Esophagus (tissue), 2 donors: ENCODE results near the gene TMA7. TPM values are rescaled to one million over a fixed set of nuclear protein-coding genes. Genes with fewer than 3 reads are reported as not detected.
"Not testable (repeated sequence)": the region's sequence is repeated elsewhere in the genome, so short reads cannot be mapped to it uniquely, and the experiment has no call there.

ENCODE experiments used
- H3K27ac ChIP-seq, 2 donors: one replicate each; pipeline ENCODE4 v1.5.1; 2013; ENCODE audit warnings: low read depth in 2 of 2, mild to moderate bottlenecking in 2 of 2, inconsistent platforms in 1 of 2, low read length in 1 of 2, moderate library complexity in 1 of 2
- H3K27me3 ChIP-seq, 2 donors: one replicate each; pipeline ENCODE4 v1.6.1; 2013; ENCODE audit warnings: low read length in 2 of 2, control low read depth in 1 of 2, mild to moderate bottlenecking in 1 of 2; ENCODE audit not compliant: insufficient read depth in 2 of 2, control insufficient read depth in 1 of 2
- H3K36me3 ChIP-seq, 2 donors: one replicate each; pipeline ENCODE4 v1.6.1; 2013; ENCODE audit warnings: low read length in 1 of 2; ENCODE audit not compliant: control insufficient read depth in 2 of 2, insufficient read depth in 2 of 2
- H3K4me1 ChIP-seq, 2 donors: one replicate each; pipeline ENCODE4 v1.6.1; 2013; ENCODE audit warnings: low read length in 1 of 2; ENCODE audit not compliant: control insufficient read depth in 2 of 2, insufficient read depth in 2 of 2
- H3K4me3 ChIP-seq, 2 donors: one replicate each; pipeline ENCODE4 v1.5.1; 2013; ENCODE audit warnings: low read length in 2 of 2, mild to moderate bottlenecking in 2 of 2, low read depth in 1 of 2, moderate library complexity in 1 of 2
- H3K9me3 ChIP-seq, 2 donors: one replicate each; pipeline ENCODE4 v1.6.1; 2013; ENCODE audit warnings: mild to moderate bottlenecking in 2 of 2, low read depth in 1 of 2, low read length in 1 of 2, moderate library complexity in 1 of 2; ENCODE audit not compliant: control insufficient read depth in 2 of 2, insufficient read depth in 1 of 2
- WGBS, 2 donors: extraction: QIAGEN DNeasy Blood & Tissue Kit; methylation state at CpG; one replicate each; pipeline ENCODE4 v1.1.7; 2013; 5-methylcytosine and 5-hydroxymethylcytosine counted together
- polyA plus RNA-seq, 2 donors: library from polyadenylated mRNA; stranded (reverse); fragments of 200-250 nt; gene quantifications; one replicate each; pipeline ENCODE4 v1.2.3, GENCODE V29; 2013
- donor health status: healthy with polysubstance abuse.
- donor health status: Bipolar disorder and iron deficiency.

The TMA7 gene
- 100 to 1,000 TPM; 364 to 613 TPM for polyA plus RNA-seq

DNA sequence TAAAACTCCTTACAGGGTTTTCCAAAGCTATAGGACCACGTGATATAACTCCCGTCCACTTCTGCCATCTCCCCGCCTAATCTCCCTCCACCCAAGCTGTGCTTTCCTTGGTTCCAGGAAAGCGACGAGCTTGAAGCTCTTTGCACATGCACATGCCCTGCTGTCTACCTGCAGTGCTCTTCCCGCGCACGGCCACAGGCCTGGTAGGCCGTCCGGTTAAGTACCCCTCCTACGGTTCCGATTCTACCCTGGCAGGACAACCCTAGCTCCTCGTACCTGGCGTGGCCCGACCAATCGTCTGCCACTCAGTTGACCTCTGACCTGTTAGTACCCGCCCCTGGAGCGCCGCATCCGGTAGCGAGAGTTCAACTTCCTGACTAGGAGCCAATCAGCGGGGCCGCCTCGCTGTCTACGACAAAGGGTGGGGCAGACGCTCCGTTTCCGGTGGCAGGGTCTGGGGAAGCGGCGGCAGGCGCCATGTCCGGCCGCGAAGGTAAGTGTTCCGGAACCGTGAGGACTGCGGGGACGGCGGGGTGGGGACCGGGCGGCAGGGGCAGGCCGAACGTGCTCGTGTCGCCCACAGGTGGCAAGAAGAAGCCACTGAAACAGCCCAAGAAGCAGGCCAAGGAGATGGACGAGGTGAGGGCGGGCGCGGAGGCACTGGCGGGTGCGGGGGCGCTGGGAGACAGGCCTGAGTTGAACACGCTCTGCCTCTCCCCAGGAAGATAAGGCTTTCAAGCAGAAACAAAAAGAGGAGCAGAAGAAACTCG, at the start of gene TMA7, which contains the start of gene CCDC51:
Gene TMA7, plus strand, starts transcription at position 438 of the 770 bp plus-strand sequence. Its CDS starts 40 bp downstream, at position 478.
Gene CCDC51, minus strand, starts transcription at position 300 of the 770 bp plus-strand sequence. CDS start 4,991 bp downstream, outside the sequence.
- Histone ChIP-seq H3K27me3 (no peaks in the 10 kb centered on the region), H3K4me3 (peak within 1 kb of the TSS; percentile 66 to 84), H3K9me3 (no peaks in the 10 kb centered on the region), H3K4me1 (peaks cover 0 to 5% of the 10 kb centered on the region in 2 donors), H3K36me3 (peaks cover 3 to 12% of the 10 kb centered on the region in 2 donors), H3K27ac (peak within 1 kb of the TSS; percentile 95 to 96)
- WGBS, 2 donors: 0 to 1% methylated on average over 54 of the region's 54 CpGs

DNA sequence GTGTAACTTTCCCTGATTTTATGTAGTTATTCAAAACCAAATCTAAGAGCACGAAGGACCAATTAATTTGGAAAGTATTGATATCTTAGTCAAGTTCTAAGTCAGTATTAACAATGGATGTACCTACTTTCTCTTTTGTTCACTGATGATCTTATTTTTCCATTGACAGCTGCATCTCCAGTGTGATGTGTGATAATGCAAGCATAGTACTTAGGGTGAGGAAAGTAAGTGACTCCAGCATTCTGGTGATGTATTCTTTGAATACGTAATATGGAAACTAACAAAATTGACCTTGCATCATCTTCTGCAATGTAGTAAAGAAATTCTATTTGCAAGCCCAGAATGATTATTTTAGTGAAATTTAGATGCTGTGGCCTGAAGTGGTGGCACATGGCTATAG, 45.7 kb upstream of the TMA7 start:
- no peaks in the 10 kb centered on the region for H3K36me3 ChIP-seq
- no peaks in the 10 kb centered on the region for H3K9me3 ChIP-seq
- H3K4me1 ChIP-seq: peaks cover 0 to 2% of the 10 kb centered on the region in 2 donors
- no peaks in the 10 kb centered on the region for H3K27me3 ChIP-seq
- no peak overlapping the region for H3K4me3 ChIP-seq
- H3K27ac ChIP-seq: no peak overlapping the region
- WGBS, 2 donors: 90 to 96% methylated on average over 2 of the region's 2 CpGs

DNA sequence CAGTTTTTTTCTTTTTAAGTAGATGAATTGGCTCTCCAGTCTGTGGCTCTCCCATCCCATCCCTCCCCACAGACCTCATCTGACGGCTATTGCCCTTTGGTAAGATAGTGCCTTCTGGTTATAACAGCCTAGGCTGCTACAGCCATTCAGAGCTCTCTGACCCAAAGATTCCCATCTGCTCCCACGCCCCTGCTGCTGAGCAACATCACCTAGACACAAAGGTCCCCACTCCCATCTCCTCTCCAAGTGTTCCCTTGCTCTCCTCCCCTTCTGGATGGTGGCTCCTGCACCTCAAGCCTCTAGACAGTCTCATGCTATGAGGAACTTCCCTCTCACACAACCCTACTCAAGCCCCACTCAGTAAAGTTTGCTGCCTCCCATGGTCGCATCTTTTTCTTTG, 44.3 kb upstream of the TMA7 start:
- Histone ChIP-seq H3K27ac (no peak overlapping the region), H3K4me3 (no peak overlapping the region), H3K9me3 (no peaks in the 10 kb centered on the region), H3K4me1 (peaks cover 0 to 5% of the 10 kb centered on the region in 2 donors), H3K27me3 (no peaks in the 10 kb centered on the region), H3K36me3 (no peaks in the 10 kb centered on the region)
- 62 to 65% methylated on average over 3 of the region's 3 CpGs for WGBS, 2 donors

DNA sequence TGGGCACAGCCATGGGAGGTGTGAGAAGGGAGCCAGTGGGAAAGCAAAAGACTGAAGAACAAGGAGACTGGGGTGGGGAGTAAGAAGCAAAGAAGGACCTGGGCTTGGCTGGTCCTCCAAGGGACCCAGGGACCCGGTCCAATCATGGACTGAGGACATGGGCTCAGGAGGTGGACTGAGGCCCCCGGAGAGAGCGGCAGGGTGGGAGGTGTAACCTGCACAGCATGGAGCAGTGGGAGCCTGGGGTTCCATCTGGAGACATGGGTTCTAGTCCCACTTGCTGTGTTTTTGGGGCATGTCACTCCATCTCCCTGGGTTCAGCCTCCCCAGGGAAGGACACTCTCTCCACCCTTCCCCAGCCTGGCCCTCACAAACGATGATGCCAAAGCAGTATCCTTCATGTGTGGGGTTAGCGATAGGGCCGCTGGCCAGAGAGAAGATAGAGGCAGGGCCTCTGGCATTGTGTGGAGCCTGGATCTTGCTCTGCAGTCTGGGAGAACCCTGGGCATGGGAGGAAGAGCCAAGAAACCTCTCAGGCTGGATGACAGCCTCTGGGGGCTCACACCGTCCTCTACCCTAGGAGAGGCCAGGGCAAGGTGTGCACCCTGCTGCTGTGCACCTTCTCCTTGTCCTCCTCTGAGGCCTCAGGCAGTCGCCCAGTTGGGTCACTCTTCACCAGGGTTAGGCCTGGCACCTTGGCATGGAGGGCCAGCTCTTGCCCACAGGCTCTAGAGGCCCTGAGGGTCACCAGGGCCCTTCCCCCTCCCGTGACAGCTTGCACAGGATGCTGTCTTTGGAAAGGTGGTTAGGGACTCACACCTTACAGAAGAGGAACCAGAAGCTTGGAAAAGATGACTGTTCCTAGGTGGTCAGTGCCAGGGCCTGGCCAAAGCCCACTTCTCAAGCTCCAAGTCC, 42.0 kb upstream of the TMA7 start:
- Histone ChIP-seq H3K27ac (no peak overlapping the region), H3K4me1 (peaks cover 0 to 14% of the 10 kb centered on the region in 2 donors), H3K36me3 (no peaks in the 10 kb centered on the region), H3K4me3 (no peak overlapping the region), H3K9me3 (no peaks in the 10 kb centered on the region), H3K27me3 (no peaks in the 10 kb centered on the region)
- 63 to 70% methylated on average over 9 of the region's 9 CpGs for WGBS, 2 donors

DNA sequence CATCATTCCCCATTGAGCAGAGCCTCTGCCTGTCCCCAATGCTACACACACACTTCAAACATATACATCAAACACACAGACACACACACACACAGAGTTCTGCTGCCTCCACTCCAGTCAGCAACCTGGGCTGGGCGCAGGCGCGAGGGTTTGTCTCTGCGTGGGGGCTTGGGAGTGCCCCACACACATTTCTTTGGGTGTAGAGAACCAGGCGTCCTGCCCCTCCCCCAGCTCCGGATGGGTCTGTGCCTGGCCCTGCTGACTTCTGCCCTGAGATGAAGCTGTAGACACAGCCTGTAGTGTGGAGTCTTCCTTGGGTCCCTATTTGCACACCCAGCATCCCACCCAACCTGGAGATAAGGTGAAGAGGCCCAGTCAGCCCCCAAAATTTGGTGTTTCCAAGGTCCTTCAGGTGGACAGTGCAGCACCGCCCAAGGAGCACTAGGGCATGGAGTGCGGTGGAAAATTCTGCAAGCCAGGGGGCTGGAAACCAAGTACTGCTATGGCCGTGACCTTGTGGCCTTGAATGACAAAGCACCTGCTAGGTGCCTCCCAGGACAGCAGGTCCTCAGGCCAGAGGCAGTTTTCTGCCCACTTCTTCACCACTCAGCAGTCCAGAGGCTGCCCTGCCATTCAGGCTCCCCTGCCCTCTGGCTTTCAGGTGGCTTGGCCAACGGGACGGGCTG, 41.2 kb upstream of the TMA7 start:
- Histone ChIP-seq H3K4me1 (peaks cover 3 to 14% of the 10 kb centered on the region in 2 donors), H3K9me3 (no peaks in the 10 kb centered on the region), H3K27ac (peak overlapping the region in 1 of 2 donors; percentile 8), H3K4me3 (no peak overlapping the region), H3K36me3 (peaks cover under 1 to 4% of the 10 kb centered on the region in 2 donors), H3K27me3 (no peaks in the 10 kb centered on the region)
- 50 to 51% methylated on average over 11 of the region's 11 CpGs for WGBS, 2 donors

DNA sequence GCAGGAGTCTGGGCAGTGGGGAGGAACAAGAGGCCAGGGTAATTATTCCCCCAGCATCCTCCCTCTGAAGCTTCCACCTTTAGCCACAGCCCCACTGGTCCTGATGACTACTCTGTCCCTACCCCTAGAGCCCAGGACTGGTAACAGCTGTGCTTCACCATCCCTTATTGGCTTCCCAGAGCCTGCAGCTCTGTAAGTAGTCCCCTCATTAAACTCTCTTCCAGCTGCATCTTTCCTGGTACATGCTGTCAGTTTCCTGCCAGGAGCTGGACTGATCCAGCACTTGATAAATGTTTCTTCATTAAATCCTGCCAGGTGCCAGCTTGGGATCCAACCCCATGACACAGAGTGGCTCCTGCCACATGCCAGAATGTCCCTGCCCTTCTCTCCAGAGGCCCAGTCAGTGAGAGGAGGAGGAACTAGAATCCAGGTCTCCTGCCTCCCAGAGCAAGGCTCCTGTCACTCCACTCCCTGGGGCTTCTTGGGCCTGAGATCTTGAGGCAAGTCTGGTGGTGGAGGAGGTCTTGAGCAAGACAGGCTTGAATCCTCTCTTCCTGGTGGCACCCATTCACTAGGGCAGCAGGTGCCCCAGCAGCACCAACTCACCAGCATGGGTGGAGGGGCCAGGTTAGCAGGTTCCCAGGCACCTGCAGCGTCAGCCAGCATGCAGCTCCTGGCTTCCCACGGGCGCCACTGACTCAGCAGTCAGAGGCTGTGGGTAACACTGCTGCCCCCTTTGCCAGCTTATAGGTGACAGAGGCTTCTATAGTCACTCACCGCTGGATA, 40.5 kb upstream of the TMA7 start:
- 46 to 51% methylated on average over 4 of the region's 4 CpGs for WGBS, 2 donors
- no peaks in the 10 kb centered on the region for H3K9me3 ChIP-seq
- H3K36me3 ChIP-seq: peaks cover 7 to 10% of the 10 kb centered on the region in 2 donors
- H3K4me3 ChIP-seq: no peak overlapping the region
- no peaks in the 10 kb centered on the region for H3K27me3 ChIP-seq
- H3K4me1 ChIP-seq: peaks cover 3 to 14% of the 10 kb centered on the region in 2 donors
- peak overlapping the region; percentile 22 to 52 for H3K27ac ChIP-seq

DNA sequence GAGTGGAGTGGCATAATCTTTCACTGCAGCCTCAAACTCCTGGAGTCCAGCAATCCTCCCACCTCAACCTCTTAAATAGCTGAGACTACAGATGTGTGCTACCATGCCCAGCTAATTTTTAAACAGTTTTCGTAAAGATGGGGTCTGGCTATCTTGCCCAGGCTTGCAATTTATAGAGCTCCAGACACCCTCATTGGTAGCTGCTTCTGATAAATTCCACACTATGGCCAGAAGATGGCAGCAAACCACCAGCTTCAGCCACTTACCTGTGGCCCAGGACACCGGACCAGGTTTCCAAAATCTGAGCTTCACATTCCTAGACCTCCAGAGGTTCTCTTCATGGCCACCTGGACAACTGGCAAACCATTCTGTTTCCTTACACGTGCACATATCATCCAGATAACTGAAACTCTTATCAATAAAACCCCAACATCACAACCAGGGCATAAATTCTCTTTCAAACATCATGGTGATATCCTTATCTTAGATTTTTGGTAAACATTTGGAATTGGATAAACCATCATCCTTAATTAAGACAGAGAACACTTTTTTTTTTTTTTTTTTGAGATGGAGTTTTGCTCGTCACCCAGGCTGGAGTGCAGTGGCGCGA, 39.1 kb upstream of the TMA7 start:
- no peak overlapping the region for H3K4me3 ChIP-seq
- peak overlapping the region; percentile 32 to 94 for H3K27ac ChIP-seq
- H3K27me3 ChIP-seq: no peaks in the 10 kb centered on the region
- WGBS, 2 donors: 52% methylated on average over 6 of the region's 6 CpGs
- H3K4me1 ChIP-seq: peaks cover 7 to 24% of the 10 kb centered on the region in 2 donors
- peaks cover 10 to 21% of the 10 kb centered on the region in 2 donors for H3K36me3 ChIP-seq
- H3K9me3 ChIP-seq: no peaks in the 10 kb centered on the region

DNA sequence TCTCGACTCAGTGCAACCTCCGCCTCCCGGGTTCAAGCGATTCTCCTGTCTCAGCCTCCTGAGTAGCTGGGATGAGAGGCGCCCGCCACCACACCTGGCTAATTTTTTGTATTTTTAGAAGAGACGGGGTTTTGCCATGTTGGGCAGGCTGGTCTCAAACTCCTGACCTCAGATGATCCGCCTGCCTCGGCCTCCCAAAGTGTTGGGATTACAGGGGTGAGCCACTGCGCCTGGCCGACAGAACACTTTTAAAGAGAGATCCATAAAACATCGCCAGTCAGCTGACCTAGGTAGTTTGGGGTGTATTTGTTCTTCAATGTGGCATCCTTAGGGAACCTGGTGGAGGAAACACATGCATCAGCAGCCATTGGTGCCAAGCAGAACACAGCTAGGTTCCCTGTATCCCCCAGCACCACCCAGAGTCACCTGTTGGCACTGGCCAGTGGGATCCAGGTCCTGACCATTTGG, 38.6 kb upstream of the TMA7 start:
- not testable (repeated sequence) for H3K27me3 ChIP-seq, H3K4me3 ChIP-seq, H3K9me3 ChIP-seq
- Histone ChIP-seq H3K36me3 (peaks cover 10 to 26% of the 10 kb centered on the region in 2 donors), H3K27ac (peak overlapping the region; percentile 89 to 94), H3K4me1 (peaks cover 7 to 25% of the 10 kb centered on the region in 2 donors)
- 79 to 82% methylated on average over 12 of the region's 12 CpGs for WGBS, 2 donors
